GM23248 (cell line): ENCODE measurements around the gene PLIN5.

Source experiments
- EZH2 ChIP-seq: fragments of 200-600 bp; sonication (generic); IDR thresholded peaks from 2 replicates; pipeline ENCODE4 v1.6.1; 2018; ENCODE audit warnings: antibody characterized with exemption, mild to moderate bottlenecking; ENCODE audit not compliant: insufficient read depth, poor library complexity, severe bottlenecking
- EZH2phosphoT487 ChIP-seq: fragments of 200-600 bp; sonication (generic); IDR thresholded peaks from 2 replicates; pipeline ENCODE4 v1.6.1; 2018; ENCODE audit warnings: antibody characterized with exemption, moderate library complexity, mild to moderate bottlenecking, low read depth; ENCODE audit not compliant: insufficient read depth

DNA sequence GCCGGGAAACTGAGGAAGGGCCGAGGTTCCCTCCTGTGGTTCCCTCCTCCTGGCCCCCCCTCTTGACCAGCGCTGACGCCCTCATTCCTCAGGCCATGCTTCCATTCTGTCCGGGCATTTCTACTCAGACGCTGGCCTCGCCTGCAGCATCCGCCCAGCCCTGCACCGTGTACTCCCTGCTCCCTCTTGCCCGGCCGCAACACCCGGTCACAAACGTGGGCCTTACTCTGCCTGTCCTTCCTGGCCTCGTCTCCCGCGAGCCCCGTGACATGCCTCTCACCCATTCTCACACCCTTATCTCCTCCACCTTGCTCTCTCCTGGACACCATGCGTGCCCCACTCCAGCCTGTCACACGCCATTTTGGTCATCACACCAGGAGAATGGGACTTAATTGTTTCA, 51.6 kb downstream of the PLIN5 start:
- TF ChIP-seq EZH2 (no peak), EZH2phosphoT487 (no peak)
